GM21528 (cell line): ENCODE measurements around the gene GTPBP6.
"Not testable (repeated sequence)": the region's sequence is repeated elsewhere in the genome, so short reads cannot be mapped to it uniquely, and the experiment has no call there.

Experiments
- ATAC-seq: cut with Tn5 transposase; IDR thresholded peaks from one replicate; pipeline ENCODE4 v1.9.1; 2021; ENCODE audit warnings: mild to moderate bottlenecking, moderate library complexity; ENCODE audit not compliant: unreplicated experiment, low FRiP score

Gene GTPBP6

GRCh38 chrX:295136-295535 is 23.5 kb downstream of the GTPBP6 start:
- no peak for ATAC-seq

GRCh38 chrX:292900-293897 is 25.4 kb downstream of the GTPBP6 start:
- no peak for ATAC-seq

GRCh38 chrX:291411-291901 is 27.1 kb downstream of the GTPBP6 start:
- ATAC-seq: no peak

GRCh38 chrX:290476-291166 is 28.0 kb downstream of the GTPBP6 start:
- ATAC-seq: no peak

- ATAC-seq: no peak
These were observed 30.0 kb downstream of the GTPBP6 start for GRCh38 chrX:288561-288991.

- no peak for ATAC-seq
These were observed 30.9 kb downstream of the GTPBP6 start for GRCh38 chrX:287670-288069.

- ATAC-seq: no peak
These were observed 33.4 kb downstream of the GTPBP6 start for GRCh38 chrX:285076-285677.

GRCh38 chrX:283115-283845 is 35.3 kb downstream of the GTPBP6 start:
- ATAC-seq: peak; percentile 100

- ATAC-seq: not testable (repeated sequence)
These were observed 36.5 kb downstream of the GTPBP6 start for GRCh38 chrX:282000-282681.

GRCh38 chrX:281166-281999 is 37.2 kb downstream of the GTPBP6 start, which contains the start of gene PLCXD1:
TSS of gene PLCXD1 (plus strand) at chrX:281381. CDS start at chrX:284188, 2,807 bp downstream.
- ATAC-seq: no peak

GRCh38 chrX:280722-281121 is 37.9 kb downstream of the GTPBP6 start:
- not testable (repeated sequence) for ATAC-seq

- ATAC-seq: not testable (repeated sequence)
These were observed 38.6 kb downstream of the GTPBP6 start for GRCh38 chrX:279757-280604.

- peak; percentile 47 for ATAC-seq
These were observed 41.9 kb downstream of the GTPBP6 start for GRCh38 chrX:276581-277201.

- ATAC-seq: peak; percentile 83
These were observed 42.5 kb downstream of the GTPBP6 start for GRCh38 chrX:275967-276580.

- peak; percentile 6 for ATAC-seq
These were observed 43.1 kb downstream of the GTPBP6 start for GRCh38 chrX:275476-275966.

GRCh38 chrX:274904-275475 is 43.6 kb downstream of the GTPBP6 start:
- ATAC-seq: no peak
